Omental fat pad (tissue), 4 donors: ENCODE results near the gene DDX39A. TPM values are rescaled to one million over a fixed set of nuclear protein-coding genes. Genes with fewer than 3 reads are reported as not detected.
A peak's percentile ranks its signal among the peaks of the same experiment; 100 is the strongest.

Experiments used
- ATAC-seq: fragments of 150-250 bp; one replicate; pipeline ENCODE4 v1.9.1; 2016; ENCODE audit warnings: mild to moderate bottlenecking, moderate library complexity; ENCODE audit not compliant: low FRiP score
- DNase-seq: peaks from one replicate; pipeline ENCODE4 v3.0.0-alpha.2; 2019; ENCODE audit warnings: low spot score
- total RNA-seq, 4 donors: library from RNA; depleted of rRNA; stranded (reverse); fragments of >200 nt; gene quantifications; one replicate each; pipeline ENCODE4 v1.1.0, GENCODE V29; 2016
- TF ChIP-seq, protein P1 (sequence below), 3 donors: fragments of 450-650 bp; IDR thresholded peaks; one replicate each; pipeline ENCODE4 v1.5.1; 2016 to 2017; ENCODE audit warnings: antibody characterized with exemption in 3 of 3, mild to moderate bottlenecking in 3 of 3, moderate library complexity in 2 of 3

The DDX39A gene
- total RNA-seq, 4 donors from 2014 or later: 68.4 to 139 (median 76.3) TPM

DNA sequence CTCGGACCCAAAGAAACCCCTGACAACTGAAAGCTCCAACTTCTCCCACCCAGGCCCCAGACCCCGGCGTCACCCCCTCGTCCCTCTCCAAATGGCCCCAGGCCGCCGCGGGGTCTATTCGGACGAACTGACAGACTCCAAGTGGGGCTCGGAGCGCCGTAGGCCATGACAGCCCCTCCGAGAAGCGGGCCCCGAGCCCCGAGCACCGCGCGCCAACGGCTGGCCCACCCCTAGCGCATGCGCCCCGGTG lies 360 bp downstream of the DDX39A start:
- DNase-seq (no peak), ATAC-seq (peak; percentile 79)
- TF ChIP-seq, protein P1, sequence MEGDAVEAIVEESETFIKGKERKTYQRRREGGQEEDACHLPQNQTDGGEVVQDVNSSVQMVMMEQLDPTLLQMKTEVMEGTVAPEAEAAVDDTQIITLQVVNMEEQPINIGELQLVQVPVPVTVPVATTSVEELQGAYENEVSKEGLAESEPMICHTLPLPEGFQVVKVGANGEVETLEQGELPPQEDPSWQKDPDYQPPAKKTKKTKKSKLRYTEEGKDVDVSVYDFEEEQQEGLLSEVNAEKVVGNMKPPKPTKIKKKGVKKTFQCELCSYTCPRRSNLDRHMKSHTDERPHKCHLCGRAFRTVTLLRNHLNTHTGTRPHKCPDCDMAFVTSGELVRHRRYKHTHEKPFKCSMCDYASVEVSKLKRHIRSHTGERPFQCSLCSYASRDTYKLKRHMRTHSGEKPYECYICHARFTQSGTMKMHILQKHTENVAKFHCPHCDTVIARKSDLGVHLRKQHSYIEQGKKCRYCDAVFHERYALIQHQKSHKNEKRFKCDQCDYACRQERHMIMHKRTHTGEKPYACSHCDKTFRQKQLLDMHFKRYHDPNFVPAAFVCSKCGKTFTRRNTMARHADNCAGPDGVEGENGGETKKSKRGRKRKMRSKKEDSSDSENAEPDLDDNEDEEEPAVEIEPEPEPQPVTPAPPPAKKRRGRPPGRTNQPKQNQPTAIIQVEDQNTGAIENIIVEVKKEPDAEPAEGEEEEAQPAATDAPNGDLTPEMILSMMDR (IDR thresholded peaks at IDR 0.05): no peak

DNA sequence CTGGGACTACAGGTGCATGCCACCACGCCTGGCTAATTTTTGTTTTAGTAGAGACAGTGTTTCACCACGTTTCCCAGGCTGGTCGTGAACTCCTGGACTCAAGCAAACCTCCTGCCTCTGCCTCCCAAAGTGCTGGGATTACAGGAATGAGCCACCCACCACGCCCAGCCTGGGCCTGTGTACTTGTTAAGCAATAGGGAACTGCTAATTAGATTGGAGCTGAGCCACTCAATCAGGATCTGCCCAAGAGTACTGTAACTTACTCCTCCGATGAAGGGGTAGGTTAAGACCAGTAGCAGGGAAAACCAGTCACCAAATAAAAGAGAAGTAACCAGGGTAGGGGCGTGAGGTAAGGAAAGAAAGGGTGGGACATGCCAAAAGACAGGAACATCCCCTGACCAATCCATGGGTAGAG lies 2.3 kb downstream of the DDX39A start:
- TF ChIP-seq, protein P1 (IDR thresholded peaks at IDR 0.05): no peak

GRCh38 chr19:14414926-14415690 lies 4.0 kb downstream of the DDX39A start:
- no peak for ATAC-seq
- no peak for DNase-seq
- TF ChIP-seq, protein P1 (IDR thresholded peaks at IDR 0.05): no peak

More for the DNA sequence above, 2.3 kb downstream of the DDX39A start:
- DNase-seq: no peak
- ATAC-seq: no peak

DNA sequence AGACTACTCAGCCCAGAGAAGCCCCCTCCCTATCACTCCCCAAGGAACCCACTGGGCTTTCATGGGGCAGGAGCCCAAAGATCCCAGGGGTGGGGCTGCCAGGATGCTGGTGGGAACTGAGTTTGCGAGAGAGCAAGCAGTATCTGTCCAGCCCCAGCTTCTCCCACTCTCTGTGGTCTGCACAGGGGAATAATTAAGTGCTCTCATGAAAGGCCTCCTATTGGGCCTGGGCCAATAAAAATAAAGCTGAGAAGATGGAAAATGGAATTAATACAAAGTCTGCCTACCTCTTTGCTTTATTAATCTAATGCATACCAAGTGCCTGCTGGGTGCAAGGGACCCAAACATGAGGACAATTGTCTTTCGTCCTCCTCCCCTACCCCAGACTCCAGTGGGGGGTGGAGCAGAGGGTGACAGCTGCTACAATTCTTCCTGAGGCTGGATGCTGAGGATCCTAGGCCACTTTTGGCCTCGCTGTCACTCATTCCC lies 5.4 kb downstream of the DDX39A start:
- TF ChIP-seq, protein P1 (IDR thresholded peaks at IDR 0.05): no peak
- DNase-seq (no peak), ATAC-seq (no peak)

DNA sequence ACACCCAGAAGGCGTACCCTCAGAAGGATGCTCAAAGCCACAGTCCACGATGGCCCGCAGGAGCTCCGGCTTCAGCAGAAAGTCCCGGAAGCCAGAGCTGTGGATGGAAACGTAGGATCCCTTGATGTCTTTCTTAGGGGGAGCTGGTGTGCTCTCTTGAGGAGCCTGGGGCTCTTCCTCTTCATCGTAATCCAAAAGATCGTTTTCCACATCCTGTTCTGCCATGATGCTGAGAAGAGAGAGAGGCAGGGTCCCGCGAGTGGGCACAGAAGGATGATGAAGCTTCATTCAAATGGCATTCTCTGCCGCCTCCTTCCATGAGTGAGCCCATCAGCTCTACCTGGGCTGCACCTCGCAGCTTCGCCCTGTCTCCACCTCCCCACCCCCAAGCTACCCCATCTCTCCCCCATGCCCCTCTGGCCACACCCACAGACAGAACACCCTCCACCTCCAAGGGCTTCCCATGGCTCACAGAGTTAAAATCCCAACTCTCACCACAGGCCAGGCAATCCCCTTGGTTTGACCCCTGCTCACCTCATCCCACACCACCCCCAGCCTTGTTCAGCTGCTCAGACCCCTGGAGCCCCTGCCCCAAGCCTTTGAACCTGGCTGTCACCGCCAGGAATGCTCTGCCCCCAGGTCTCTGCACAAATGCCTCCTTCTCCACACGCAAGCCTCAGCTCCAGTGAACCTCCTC lies 6.0 kb downstream of the DDX39A start:
- DNase-seq (no peak), ATAC-seq (no peak)
- TF ChIP-seq, protein P1 (IDR thresholded peaks at IDR 0.05): no peak

GRCh38 chr19:14412324-14412995 lies 6.7 kb downstream of the DDX39A start:
- DNase-seq: no peak
- no peak for ATAC-seq
- TF ChIP-seq, protein P1 (IDR thresholded peaks at IDR 0.05): no peak
